ENCODE results near the gene CAMTA1.

The CAMTA1 gene

DNA sequence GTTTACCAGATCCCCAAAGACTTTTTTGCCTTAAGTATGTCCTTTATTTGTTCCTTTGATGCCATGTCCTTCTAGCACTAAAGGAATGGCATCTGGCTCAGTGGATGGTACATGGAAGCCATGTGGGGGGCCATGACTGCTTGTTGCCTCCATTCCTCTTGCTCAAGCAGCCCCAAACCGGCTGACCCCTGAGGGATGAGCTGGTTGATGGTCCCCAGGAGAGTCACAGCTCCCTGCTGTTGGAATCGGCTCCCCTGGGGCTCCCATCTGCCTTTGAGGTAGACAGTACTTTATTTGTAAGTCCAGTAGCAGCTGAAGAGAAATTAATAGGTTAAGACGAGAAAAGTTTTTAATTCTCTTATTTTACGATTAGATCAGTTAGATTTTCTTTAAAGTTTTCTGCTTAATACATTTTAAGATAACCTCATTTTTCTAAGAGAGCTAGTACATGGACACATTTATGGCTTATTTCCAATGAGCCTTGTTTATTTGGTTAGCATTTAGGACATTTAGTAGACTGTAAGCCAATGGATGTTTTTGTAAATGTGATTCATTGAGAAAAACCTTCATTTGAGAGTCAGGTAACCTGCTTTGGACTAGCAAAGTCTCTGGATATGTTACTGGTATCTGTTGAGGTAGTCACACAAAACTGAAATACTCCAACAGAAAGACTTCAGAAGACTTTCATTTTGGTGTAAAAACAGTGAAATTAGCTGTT, 88.2 kb downstream of the CAMTA1 start:
- DNase-seq: no peak

DNA sequence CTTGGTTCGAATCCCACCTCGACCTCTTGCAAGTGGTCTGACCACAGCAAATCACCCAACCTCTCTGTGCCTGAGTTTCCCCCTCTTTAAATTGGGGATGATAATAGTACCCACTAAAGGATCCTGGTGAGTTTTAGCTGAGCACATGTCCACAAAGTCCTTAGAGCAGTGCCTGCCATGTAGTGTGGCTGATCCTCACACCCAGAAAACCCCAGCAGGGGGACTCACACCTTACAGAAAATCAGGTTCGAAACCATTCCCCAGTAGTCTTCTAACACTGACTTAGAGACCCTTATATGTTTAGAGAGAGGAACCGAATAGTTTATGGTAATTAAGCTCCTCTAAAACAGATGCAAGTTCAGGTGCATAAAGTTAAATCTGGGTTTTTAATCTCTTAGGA, 89.0 kb downstream of the CAMTA1 start:
- no peak for DNase-seq

DNA sequence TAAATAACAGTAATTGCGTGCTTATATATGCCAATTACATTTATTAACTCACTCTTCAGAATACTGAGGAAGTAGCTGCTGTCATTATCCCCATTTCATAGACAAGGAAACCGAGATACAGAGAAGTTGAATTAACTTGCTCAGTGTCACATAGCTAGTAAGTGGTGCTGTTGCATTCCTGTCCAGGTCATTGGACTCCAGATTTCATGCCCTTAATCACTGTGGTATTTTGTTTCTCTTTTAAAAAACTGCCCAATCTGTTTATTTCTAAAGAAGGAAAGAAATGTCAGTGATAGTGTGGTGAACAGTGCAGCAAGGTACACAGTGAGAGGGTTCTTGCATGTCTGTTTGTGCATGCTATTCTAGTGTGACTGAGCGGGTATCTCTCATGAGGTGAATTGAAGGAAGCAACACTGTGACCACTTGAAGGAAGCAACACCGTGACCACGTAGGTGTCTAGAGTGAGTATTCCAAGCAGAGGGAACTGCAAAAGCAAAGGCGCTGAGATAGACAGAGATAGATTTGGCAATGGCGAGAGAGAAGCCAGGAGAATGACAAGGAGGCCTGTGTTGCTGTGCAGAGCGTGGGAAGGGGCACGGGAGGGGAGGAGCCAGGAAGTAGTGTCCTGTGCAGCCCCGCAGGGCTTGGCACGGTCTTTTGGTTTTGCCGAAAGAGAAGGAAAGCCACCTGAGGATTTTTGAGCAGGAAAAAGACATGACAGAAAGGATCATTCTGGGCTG, 95.9 kb downstream of the CAMTA1 start:
- DNase-seq: no peak

DNA sequence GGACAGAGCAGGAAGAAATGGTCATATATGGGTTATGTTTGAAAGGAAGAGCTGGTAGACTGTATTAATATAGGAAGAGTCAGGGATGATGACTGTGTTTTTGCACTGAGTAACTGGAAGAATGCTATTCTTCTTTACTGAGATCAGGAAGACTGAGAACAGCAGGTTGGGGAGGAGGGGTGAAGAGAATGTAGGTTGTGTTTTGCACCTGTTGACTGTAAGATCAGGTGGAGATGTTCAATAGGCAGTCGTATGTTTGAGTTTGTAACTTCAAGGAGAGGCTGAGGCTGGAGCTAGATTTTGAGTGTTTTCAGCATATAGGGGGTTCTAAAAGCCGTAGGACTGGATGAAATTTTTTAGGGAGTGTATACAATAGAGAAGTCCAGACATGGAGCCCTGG, 97.2 kb downstream of the CAMTA1 start:
- no peak for DNase-seq

DNA sequence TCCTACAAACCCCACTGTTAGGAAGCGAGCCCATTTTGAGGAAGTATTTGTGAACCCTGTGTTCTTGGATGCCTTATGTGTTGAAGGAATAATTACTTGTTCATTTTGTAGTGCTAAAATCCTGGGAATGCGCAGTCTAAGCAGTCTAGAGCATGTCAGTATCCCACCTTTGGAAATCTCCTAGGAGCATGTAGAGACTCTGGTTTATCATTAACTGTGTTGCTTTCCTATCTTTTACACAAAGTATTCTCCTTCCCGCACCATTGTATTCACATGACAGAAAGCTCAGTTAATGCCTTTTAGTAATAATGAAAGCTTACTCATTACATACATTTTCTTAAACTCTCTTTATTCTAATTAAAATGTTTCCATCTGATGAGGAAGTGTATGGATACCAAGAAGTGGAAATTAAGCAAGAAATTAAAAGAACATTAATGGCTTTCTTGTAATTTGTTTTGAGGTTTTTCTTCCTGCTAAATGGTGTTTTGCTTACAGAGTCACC, 99.4 kb downstream of the CAMTA1 start:
- DNase-seq: no peak

DNA sequence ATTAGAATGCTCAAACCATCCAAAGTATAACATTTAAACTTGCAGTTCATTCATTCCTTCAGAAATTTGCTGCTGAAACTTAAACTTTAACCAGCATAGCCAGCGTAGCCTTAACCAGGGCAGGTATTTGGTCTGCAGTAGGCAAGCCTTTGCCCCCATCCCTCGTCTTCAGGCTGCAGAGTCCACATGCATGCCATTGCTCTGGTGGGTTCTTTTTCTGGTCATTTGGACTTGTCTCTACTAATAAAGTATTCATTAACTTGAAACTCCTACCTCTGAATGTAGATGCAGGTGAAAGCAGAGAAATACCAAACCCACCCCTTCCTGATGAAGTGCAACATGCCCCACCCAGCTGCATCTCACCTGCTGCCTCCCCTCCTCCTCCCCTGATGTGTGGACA, 100.2 kb downstream of the CAMTA1 start:
- DNase-seq: no peak

DNA sequence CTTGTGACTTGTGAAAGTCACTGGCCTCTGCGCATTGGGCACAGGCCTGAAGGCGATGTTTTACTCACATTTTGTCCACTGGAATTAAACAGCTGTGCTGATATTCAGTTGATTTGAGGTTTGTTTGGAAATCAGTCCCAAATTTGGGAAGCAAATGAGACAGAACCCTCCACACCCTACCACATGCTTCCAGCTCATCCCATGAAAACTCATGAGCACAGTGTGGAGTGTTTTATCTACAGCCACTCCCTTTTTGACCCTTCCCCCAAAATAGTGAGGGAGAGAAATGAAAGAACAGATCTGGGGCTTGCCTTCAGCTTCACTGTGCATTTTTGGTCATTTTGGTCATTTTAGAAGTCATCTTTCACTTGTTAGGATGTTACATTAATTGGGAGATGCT, 101.3 kb downstream of the CAMTA1 start:
- no peak for DNase-seq

DNA sequence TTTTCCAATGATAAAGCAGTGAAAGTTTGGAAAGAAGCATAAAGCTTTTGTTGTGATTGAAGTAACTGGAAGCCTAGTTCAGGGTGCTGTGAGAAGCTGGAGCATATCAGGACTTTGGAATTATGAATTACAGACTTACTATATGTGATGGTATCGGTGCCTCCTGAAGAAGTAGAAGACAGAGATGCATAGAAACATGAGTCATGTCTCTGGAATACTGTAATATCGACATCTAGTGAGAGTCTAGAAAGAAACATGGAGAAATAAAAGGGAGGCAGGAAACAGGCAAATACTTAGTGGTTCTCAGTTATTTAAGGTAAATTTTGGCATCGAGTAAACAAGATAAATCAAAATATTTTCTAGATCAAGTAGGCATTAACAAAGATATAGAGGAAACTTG, 103.0 kb downstream of the CAMTA1 start:
- no peak for DNase-seq

DNA sequence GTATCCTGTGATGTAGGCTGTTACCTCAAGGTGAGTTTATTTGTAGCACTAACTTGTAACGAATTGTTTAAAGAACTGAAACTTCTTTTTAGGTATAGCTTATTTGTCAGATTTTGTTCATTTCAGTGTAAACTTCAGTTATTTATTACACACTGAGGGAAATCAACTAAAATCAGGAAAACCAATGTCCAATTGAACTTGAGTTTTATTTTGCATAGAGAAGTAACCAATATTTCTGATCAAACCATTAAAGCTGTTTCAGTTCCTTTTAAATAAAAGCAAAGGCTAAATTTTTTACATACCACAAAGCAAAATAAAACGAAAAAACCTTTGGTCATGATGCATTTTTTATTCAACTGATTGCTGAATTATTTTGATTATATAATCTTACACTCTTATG, 103.6 kb downstream of the CAMTA1 start:
- no peak for DNase-seq

DNA sequence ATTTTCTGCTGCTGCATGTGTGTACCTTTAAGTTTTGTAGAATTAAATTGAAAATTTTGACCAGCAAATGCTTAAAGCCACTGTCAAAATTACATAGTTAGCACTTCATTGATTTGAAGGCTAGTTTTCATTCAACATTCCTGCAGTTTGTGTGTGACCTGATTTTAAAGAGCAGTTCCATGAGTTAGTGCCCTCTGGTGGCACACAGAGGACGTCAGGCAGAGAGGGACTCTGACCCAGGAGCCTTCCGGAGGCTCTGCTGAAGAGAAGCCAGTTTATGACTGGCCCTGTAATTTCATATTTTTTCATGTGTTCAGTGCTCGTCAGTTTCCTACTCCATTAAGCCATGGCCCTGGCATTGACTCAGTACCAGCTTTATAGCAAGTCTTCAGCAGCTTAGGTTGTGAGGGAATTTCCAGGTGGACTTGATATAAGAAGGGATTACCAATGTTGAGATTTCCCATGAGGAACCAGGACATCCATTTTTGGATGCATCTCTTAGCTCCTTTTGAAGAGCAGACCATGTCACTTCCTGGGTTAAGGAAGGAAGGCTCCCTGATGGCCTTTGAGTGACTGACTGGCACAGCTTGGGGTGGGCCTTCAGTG, 104.7 kb downstream of the CAMTA1 start:
- DNase-seq: peak in 21 of 51 donors; percentile 3 to 56 (median 29)

DNA sequence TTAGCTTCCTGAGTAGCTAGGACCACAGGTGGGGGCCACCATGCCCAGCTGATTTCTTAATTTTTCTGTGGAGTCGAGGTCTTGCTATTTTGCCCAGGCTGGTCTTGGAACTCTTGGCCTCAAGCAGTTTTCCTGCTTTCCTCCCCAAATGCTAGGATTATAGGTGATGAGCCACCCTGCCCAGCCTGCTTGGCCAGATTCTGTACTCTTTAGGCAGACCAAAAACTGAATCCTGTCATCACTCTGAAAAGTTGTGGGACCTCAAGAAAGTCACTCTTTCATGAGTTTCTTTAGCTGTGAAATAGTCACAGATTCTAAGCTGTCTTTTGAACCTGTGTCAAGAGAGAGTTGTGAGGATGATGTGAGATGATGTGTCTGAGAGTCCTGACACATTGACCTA, 105.4 kb downstream of the CAMTA1 start:
- DNase-seq: no peak

DNA sequence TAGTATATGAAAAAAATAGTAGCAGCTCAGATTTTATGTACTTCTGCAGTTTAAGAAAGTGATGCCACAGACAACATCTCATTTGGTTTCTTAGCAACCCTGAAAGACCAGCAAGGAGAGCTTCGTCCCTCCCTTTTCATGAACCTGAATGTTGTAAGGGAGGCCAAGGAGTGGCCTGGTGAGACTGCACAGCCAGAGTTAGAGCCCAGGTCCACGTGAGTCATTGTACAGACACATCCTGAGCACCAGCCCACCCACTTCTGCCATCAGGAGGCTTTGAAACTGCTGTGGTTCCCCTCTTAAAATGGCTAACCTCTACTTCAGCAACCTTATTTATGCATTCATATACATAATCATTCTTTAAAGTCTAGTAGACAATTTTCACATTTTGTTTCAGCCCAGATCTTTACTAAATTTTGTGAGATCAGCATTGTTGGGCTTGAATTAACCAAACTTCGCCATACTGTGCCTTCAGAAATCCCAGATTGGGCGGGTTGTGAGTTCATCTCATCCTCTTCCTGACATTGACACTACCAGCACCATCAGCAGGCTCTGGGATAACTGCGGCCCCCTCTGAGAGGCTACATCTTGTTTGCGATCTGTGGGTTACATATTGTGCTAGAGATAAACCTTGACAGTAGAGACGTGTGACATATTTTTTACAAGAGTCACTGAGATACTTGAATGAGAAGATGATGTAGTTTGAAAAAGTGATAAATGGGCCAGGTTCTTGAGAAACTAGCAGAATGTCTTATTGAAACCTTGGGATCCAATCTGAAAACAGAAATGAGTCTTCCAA, 106.7 kb downstream of the CAMTA1 start:
- DNase-seq: no peak

DNA sequence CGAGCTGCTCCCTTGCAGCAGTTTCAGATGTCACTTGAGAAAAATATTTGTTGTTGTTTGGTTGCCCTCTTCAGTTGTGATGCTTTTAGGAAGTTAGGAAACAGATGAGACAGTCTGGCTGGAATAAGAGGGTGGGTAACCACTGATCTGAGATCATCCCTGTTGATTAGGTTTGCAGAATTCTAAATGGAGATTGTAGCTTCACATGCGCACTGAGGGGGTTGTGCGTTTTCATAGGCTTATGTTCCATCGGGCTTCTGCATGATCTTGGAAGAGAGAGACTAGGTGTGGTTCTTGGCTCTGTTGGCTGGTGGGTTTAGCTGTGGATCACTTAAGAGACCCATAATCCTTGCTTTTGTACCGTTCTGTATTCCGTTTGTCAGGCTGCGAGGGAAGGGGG, 108.1 kb downstream of the CAMTA1 start:
- DNase-seq: no peak

DNA sequence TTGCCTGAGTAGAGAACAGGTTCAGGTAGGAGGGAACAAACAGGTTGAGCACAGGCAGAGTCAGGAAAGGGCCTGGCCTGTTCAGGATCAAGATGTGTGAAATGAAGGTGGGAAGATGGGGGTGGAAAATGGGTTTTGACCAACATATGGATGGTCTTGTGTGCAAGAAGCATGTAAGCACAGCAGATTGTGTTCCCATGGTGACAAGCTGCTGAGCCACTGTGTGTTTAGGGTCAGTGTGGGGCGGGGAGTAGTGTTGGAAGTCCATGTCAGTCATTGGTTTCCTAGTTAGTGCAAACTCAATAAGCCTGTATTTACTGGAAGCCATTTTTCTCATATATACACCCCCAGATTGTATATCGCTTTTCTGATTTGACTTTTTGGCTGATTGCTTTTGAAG, 111.9 kb downstream of the CAMTA1 start:
- no peak for DNase-seq

DNA sequence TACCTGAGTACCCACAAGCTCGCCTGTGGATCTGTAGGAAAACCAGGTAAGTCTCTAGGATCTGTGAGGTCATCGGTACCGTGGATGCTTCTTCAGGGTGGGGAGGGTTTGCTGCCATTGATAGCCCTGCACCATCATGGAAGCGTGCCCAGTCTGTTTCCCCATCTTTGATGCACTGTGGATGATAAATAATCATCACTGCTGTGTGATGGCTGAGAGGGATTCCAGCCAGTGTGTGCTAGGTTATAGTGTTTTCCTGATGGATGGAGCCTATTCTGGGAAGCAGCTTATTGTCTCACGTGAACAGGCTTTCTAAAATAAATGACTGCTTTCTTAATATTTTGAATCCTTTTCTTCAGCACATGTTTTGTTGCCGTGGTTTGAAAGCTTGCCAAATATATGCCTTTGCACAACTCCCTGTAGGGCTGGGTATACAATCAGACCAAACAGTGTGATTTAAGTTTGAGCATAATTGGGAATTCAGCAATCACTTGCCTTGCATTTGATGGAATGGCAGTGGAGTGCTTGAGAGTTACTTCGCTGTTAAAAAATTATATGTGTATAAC, 113.8 kb downstream of the CAMTA1 start:
- no peak for DNase-seq

DNA sequence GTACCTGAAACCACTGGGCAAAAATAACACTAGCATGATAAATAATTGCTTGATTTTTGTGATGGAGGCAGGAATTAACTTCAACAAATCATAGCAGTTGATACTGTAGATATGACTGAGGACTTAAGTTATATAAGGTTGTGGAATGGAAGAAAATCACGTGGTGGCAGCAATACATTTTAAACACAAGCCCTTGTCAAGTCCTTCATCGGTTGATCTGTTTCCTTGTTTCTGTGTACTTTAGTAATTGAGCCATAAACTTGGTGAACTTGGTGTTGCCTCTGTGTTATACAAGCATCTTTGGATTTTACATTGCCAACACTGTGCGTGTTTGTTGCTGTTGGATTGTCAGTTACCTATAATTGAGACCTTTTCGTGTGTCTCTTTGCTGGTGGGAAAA, 114.4 kb downstream of the CAMTA1 start:
- no peak for DNase-seq

DNA sequence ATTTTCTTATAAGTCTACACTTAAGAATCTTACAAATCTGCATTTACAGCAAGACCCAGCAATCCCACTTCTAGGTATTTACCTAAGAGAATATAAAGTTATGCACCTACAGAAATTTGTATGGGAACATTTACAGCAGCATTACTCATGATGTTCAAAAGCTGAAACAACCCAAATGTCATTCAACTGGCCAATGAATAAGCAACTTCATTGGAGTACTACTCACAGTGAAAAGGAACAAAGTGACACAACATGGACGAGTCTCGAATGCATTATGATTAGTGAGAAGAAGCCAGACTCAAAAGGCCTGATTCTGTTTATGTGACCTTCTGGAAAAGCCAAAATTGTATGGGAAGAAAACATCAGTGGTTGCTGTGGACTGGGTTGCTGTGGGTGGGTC, 116.9 kb downstream of the CAMTA1 start:
- no peak for DNase-seq

DNA sequence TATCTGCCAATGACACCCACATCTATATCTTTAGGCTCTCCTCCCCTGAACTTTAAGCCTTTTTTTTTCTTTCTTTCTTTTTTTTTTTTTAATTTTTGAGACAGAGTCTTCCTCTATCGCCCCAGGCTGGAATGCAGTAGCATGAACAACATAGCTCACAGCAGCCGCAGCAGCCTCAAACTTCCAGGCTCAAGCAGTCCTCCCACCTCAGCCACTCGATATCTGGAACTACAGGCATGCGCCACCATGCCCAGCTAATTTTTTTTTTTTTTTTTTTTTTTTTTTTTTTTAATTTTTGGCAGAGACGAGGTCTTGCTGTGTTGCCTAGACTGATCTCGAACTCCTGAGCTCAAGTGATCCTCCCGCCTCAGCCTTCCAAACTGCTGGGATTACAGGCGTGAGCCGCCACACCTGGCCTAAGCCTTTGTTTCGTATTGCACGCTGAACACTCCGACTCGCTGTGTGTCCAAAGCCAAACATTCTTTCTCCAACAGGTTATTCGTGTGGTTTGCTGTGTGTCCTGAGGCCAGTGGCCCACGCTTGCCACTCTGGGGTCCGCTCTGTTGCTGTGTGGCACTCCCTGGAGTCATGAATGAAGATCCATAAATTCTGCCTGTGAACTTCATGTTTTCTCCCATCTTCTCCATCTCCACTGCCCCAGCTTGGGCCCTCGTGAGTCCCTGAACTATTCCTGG, 119.4 kb downstream of the CAMTA1 start:
- DNase-seq: no peak

DNA sequence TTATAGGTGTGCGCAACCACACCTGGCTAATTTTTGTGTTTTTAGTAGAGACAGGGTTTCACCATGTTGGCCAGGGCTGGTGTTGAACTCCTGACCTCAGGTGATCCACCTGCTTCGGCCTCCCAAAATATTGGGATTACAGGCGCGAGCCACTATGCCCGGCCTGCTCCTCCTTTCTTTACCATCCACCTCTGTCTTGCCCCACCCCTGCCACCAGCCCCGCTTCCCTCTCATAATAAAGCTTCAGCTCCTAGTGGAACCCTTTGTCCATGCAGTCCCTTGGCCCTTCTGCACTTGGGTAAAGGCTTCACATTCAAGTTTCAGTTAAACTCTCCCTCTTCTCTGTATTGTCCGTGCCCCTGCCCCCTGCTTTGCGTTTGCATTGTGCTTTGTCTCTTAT, 120.1 kb downstream of the CAMTA1 start:
- DNase-seq: no peak

DNA sequence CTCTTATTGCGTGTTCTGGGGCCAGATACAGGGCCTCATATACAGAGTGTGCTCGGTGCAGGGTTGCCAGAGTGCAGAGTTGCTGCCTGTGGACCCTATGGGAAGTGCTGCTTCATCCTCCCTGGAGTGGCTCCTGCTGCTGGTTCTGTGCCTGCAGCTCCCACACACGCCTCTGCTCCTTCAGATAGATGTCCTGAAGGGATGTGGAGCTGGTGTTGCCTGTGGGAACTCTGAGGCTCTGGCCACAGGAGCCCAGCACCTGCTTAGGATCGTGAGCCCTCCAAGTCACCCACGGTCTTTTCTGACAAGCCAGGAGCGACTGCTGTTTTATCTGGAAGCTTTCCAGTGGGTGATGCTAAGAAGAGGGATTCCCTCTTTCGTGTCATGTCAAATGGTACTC, 120.5 kb downstream of the CAMTA1 start:
- DNase-seq: no peak

DNA sequence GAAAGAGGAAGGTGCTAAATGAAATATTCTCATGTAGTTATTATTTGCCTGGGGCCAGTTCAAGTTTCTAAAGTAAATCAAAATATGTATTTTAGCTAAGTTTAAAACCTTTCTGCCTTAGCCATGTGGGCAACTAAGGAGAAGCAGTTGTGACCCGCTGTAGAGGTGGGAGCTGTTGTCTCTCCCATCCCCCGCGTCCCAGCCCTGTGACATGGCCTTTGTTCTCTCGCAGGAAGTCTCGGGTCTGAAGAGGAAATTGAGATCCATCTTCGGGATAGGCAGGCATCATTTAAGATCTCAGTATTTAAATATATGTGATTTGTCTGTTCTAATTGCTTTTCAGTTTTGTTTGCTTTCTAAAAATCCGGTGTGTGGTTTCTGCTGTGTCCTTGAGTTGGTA, 121.5 kb downstream of the CAMTA1 start:
- DNase-seq: no peak

Measured in hypothalamus (tissue), 51 donors.